SIG-M5 treated with dmso at 0.1 percent for 504 hours (cell line): ENCODE measurements around the gene TPRN.

ENCODE experiments used
- DNase-seq: peaks from one replicate; lab custom pipeline; 2025; ENCODE audit not compliant: unreplicated experiment; lab: John Stamatoyannopoulos, UW

TPRN gene

GRCh38 chr9:137191245-137191644, 9.3 kb downstream of the TPRN start:
- DNase-seq: no peak

GRCh38 chr9:137190315-137190856, 10.2 kb downstream of the TPRN start:
- DNase-seq: no peak

- no peak for DNase-seq
These were observed 10.9 kb downstream of the TPRN start for GRCh38 chr9:137189297-137190295.

GRCh38 chr9:137188490-137189296, 11.8 kb downstream of the TPRN start, which contains the start of the genes ANAPC2 and SSNA1:
ANAPC2 (minus strand) TSS chr9:137188560; CDS start chr9:137188532, 28 bp downstream.
SSNA1 (plus strand) TSS chr9:137188676; CDS start chr9:137188727, 51 bp downstream.
- peak; percentile 80 for DNase-seq

GRCh38 chr9:137188086-137188489, 12.5 kb downstream of the TPRN start:
- DNase-seq: no peak

GRCh38 chr9:137187386-137187785, 13.2 kb downstream of the TPRN start:
- no peak for DNase-seq

GRCh38 chr9:137186385-137186784, 14.2 kb downstream of the TPRN start:
- no peak for DNase-seq

- no peak for DNase-seq
These were observed 14.6 kb downstream of the TPRN start for GRCh38 chr9:137185921-137186320.

- no peak for DNase-seq
These were observed 15.5 kb downstream of the TPRN start for GRCh38 chr9:137184881-137185660.

GRCh38 chr9:137183980-137184595, 16.5 kb downstream of the TPRN start:
- DNase-seq: no peak

GRCh38 chr9:137182836-137183235, 17.7 kb downstream of the TPRN start:
- DNase-seq: no peak

- DNase-seq: no peak
These were observed 18.9 kb downstream of the TPRN start for GRCh38 chr9:137181680-137182079.

GRCh38 chr9:137180491-137180890, 20.1 kb downstream of the TPRN start:
- no peak for DNase-seq

GRCh38 chr9:137179761-137180160, 20.8 kb downstream of the TPRN start:
- no peak for DNase-seq

- DNase-seq: no peak
These were observed 21.5 kb downstream of the TPRN start for GRCh38 chr9:137178939-137179630.

GRCh38 chr9:137178201-137178938, 22.2 kb downstream of the TPRN start:
- DNase-seq: no peak

- DNase-seq: peak; percentile 34
These were observed 24.0 kb downstream of the TPRN start for GRCh38 chr9:137176302-137177182.
